ENCODE data around the gene POLD4. TPM values are rescaled to one million over a fixed set of nuclear protein-coding genes. Genes with fewer than 3 reads are reported as not detected.

The POLD4 gene
- total and polyA plus RNA-seq, 12 donors = 30.4 to 214 (median 43.5) TPM

DNA sequence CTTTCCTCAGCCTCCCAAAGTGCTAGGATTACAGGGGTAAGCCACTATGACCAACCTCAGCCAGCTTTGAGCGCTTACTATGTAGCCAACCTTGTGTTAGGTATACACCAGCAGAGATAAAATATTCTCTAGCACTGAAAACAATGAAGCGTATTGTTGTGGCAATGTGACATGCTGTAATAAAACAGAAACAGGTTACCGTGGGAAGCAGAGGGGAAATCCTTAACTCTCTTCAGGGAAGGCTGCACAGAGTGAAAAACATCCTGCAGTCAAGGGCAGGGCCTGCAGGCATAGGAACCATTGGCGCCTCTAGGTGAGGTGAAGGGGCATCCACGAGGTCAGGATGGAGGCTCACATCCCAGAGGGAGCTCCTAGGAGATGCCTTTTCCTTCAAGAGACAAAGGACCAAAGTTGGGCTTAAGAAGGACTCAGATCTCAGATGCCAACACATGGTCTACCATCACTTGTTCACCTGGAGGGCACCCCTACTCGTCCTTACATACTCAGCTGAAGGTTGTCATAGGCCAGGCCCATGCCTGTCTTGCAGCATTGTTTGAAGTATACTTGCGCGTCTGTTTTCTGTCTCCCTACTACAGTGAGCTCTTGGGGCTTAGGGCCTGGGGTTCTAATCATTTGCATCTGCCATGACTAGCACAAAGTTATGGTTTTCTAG, 8.0 kb downstream of the POLD4 start:
- Histone ChIP-seq H3K9me3 (peaks cover 0 to 8% (median 0%) of the 10 kb centered on the region in 11 donors), H3K36me3 (no peaks in the 10 kb centered on the region), H3K4me3 (no peak overlapping the region), H3K4me1 (peaks cover 0 to 16% (median 6%) of the 10 kb centered on the region in 9 donors), H3K27me3 (no peaks in the 10 kb centered on the region), H3K27ac (no peak overlapping the region)
- intact Hi-C loops (cut with DNase I) = loop anchor here in 3 of 10 donors (5.0 kb wide), 1 partner anchor 37 kb away; no protein-coding TSS in a partner anchor
- DNase-seq (no peak), ATAC-seq (no peak)
- TF ChIP-seq, protein P1, sequence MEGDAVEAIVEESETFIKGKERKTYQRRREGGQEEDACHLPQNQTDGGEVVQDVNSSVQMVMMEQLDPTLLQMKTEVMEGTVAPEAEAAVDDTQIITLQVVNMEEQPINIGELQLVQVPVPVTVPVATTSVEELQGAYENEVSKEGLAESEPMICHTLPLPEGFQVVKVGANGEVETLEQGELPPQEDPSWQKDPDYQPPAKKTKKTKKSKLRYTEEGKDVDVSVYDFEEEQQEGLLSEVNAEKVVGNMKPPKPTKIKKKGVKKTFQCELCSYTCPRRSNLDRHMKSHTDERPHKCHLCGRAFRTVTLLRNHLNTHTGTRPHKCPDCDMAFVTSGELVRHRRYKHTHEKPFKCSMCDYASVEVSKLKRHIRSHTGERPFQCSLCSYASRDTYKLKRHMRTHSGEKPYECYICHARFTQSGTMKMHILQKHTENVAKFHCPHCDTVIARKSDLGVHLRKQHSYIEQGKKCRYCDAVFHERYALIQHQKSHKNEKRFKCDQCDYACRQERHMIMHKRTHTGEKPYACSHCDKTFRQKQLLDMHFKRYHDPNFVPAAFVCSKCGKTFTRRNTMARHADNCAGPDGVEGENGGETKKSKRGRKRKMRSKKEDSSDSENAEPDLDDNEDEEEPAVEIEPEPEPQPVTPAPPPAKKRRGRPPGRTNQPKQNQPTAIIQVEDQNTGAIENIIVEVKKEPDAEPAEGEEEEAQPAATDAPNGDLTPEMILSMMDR (IDR thresholded peaks at IDR 0.05) = no peak
- WGBS, 2 donors = 82 to 85% methylated on average over 8 of the region's 8 CpGs

DNA sequence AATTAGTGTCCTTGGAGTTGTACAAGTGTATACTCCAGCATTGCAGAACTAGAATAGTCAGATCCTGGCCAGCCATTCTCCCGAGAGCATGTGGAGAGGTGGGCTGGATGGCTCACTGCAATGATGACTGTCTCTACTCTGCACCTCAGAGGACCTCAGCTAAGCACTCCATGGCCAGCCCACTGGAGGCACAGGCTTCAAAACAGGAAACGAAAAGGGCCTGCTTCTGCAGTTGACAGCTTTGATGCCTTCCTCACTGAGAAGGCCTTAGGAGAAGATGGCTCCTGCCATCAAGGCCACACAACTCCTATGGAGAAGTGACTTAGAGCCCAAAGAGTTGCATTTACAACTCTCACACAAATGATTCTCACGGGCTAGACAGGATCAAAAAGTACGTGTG, 9.1 kb downstream of the POLD4 start:
- WGBS, 2 donors = 87 to 93% methylated on average over 4 of the region's 4 CpGs
- H3K27ac ChIP-seq = no peak overlapping the region
- TF ChIP-seq, protein P1 (IDR thresholded peaks at IDR 0.05) = no peak

DNA sequence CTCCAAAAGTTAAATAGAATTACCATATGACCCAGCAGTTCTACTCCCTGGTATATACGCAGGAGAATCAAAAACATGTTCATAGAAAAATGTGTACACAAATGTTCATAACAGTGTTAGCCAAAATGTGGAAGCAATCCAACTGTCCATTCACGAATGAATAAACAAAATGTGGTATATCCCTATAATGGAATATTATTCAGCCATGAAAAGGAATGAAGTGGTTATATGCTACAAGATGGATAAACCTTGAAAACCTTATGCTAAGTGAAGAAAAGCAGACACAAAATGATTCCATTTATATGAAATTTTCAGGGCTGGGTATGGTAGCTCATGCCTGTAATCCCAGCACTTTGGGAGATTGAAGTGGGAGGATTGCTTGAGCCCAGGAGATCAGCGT, 16.1 kb downstream of the POLD4 start:
- no peak for ATAC-seq
- DNase-seq = no peak
- Histone ChIP-seq H3K27ac (no peak overlapping the region), H3K4me1 (no peaks in the 10 kb centered on the region), H3K9me3 (peaks cover 0 to 5% (median 0%) of the 10 kb centered on the region in 11 donors), H3K27me3 (no peaks in the 10 kb centered on the region), H3K36me3 (peaks cover 0 to 10% (median 0%) of the 10 kb centered on the region in 9 donors), H3K4me3 (no peak overlapping the region)
- WGBS, 2 donors = 95 to 97% methylated on average over 3 of the region's 3 CpGs
- TF ChIP-seq, protein P1 (IDR thresholded peaks at IDR 0.05) = no peak
- intact Hi-C loops (cut with DNase I) = no loop called here

More for the DNA sequence above, 9.1 kb downstream of the POLD4 start:
- no peak overlapping the region for H3K4me3 ChIP-seq
- no peaks in the 10 kb centered on the region for H3K36me3 ChIP-seq
- peaks cover 0 to 8% (median 0%) of the 10 kb centered on the region in 11 donors for H3K9me3 ChIP-seq
- H3K27me3 ChIP-seq = no peaks in the 10 kb centered on the region
- H3K4me1 ChIP-seq = peaks cover 0 to 6% (median 0%) of the 10 kb centered on the region in 9 donors
- intact Hi-C loops (cut with DNase I) = no loop called here
- DNase-seq (no peak), ATAC-seq (no peak)

DNA sequence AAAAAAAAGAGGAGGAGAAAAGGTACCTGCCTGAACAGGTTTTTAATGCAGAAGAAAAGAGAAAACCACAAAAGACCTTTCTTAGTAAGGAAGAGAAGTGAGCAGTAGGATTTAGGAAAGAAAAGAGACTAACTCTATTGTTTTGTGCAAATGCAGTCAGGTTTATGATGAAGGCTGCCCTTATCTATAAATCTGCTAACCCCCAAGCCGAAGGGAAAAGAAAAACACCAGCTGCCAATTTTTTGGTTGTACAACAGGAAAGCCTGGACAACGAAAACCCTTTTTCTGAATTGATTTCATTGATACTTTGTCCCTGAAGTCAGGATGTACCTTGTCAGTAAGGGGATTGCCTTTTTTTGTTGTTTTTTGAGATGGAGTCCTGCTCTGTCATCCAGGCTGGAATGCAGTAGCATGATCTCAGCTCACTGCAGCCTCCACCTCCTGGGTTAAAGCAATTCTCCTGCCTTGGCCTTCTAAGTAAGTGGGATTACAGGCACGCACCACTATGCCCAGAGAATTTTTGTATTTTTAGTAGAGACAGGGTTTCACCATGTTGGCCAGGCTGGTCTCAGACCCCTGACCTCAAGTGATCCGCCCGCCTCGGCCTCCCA, 21.2 kb downstream of the POLD4 start:
- WGBS, 2 donors = 84 to 91% methylated on average over 6 of the region's 6 CpGs
- Histone ChIP-seq H3K4me3 (no peak overlapping the region), H3K36me3 (peaks cover 0 to 18% (median 0%) of the 10 kb centered on the region in 9 donors), H3K27me3 (no peaks in the 10 kb centered on the region), H3K4me1 (no peaks in the 10 kb centered on the region), H3K27ac (no peak overlapping the region), H3K9me3 (no peaks in the 10 kb centered on the region)
- no peak for DNase-seq
- no peak for ATAC-seq
- TF ChIP-seq, protein P1 (IDR thresholded peaks at IDR 0.05) = no peak
- intact Hi-C loops (cut with DNase I) = no loop called here
